Stimulated activated CD8-positive, alpha-beta memory T cell treated with anti-CD3 and anti-CD28 coated beads, Interleukin-4, amount 100 ng/mL, for 4 hours (primary cell): ENCODE measurements around the gene SMYD4.
A peak's percentile ranks its signal among the peaks of the same experiment; 100 is the strongest.
"Not testable (repeated sequence)": the region's sequence is repeated elsewhere in the genome, so short reads cannot be mapped to it uniquely, and the experiment has no call there.

Experiments used
- DNase-seq, 2 donors: peaks; one replicate each; pipeline ENCODE4 v3.0.0-alpha.2; 2020; ENCODE audit warnings: low read depth in 2 of 2, low spot score in 1 of 2

SMYD4 gene, protein sequence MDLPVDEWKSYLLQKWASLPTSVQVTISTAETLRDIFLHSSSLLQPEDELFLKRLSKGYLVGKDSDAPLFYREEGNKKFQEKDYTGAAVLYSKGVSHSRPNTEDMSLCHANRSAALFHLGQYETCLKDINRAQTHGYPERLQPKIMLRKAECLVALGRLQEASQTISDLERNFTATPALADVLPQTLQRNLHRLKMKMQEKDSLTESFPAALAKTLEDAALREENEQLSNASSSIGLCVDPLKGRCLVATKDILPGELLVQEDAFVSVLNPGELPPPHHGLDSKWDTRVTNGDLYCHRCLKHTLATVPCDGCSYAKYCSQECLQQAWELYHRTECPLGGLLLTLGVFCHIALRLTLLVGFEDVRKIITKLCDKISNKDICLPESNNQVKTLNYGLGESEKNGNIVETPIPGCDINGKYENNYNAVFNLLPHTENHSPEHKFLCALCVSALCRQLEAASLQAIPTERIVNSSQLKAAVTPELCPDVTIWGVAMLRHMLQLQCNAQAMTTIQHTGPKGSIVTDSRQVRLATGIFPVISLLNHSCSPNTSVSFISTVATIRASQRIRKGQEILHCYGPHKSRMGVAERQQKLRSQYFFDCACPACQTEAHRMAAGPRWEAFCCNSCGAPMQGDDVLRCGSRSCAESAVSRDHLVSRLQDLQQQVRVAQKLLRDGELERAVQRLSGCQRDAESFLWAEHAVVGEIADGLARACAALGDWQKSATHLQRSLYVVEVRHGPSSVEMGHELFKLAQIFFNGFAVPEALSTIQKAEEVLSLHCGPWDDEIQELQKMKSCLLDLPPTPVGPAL

DNA sequence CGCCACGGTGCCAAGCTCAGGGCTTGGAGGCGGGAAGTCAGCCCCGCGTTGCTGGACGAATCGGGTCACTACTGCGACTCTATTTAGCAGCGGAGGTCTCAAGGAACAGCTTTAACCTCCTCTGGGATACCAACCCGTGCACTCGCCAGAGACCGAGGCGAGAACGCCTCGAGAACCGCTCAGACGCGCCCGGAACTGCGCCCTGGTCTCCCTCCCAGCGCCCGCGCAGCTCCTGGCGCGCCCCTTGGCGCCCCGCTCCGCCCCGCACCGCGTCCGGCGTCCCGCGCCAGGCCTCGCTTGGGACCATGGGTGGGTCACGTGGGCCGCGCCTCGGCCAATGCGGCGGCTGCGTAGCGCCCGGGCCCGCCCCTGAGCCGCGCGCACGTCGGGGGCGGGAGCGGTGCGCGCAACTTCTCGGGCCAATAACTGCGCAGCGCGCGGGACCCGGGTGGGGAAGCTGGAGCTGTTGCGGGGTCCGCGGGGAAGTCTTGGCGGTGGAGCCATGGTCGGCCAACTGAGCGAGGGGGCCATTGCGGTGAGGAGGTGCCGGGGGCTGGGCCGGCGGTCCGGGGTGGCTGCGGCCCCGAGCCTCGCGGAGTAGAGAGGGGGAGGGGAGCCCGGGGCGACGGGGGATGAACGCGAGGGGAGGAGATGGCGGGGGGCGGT, at the start of gene SMYD4, which contains the start of gene RPA1:
SMYD4 (minus strand) TSS at position 311 of the 666 bp plus-strand sequence. CDS start 1,908 bp downstream, outside the sequence.
RPA1 (plus strand) TSS at position 414 of the 666 bp plus-strand sequence; CDS start at position 503, 89 bp downstream.
- peak; percentile 56 to 70 for DNase-seq

DNA sequence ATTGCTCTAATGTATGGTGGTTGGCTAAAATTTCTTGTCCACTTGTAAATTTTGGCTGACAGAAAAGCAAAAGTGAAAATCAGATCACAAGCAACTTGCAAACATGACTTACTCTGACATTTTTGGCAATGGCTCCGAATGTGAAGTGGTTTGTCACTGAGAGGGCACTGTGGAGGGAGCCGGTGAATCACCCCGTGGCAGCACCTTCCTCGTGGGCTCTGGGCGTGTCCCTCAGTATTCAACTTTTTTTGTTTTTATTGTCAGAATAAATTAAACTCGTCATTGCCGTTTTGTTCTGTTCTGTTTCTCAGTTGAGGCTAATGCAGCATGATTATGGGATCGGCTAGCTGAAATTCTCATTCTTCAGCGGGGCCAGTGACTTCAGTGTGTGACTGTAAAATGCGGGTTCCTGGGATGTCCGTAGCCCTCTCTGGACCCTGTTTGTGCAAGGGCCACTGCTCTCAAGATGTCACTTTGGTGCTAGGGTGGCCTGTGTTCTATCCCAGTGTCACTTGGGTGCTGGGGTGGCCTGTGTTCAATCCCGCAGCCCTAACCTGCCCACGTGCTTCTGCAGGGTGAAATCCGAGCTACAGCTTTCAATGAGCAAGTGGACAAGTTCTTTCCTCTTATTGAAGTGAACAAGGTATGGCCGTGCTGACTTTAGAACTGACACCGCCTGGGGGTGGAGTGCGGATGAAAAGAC, 48.9 kb upstream of the SMYD4 start:
- DNase-seq, result no peak

DNA sequence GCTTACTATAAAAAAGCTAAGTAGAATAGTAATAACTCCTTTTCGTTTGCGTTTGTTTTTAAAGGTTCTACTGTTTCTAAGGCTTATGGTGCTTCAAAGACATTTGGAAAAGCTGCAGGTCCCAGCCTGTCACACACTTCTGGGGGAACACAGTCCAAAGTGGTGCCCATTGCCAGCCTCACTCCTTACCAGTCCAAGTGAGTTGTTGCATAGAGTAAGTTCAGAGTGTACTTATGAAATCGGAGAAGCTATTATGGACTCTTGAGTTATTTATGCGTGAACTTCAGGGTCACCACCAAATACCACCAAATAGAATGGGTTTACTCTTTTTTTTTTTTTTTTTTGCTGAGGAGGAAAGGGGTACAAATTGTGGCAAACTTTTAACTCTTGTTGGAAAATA, 45.9 kb upstream of the SMYD4 start:
- DNase-seq, result no peak

DNA sequence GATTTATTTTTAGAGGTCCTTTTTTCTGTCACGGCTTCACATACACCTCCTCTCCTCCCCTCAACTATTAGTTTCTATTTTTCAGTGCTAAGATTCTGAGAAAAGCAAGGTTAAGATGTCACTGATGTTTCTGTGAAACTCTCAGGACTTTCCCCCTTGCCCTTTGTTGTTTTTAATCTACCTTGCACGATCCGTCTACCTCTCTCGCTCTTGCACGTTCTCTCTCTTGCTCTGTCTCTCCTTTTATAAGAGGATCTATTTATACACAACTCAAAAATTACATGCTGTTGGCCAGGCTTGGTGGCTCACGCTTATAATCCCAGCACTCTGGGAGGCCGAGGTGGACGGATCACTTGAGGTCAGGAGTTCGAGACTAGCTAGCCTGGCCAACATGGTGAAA, 43.7 kb upstream of the SMYD4 start:
- DNase-seq, result no peak

DNA sequence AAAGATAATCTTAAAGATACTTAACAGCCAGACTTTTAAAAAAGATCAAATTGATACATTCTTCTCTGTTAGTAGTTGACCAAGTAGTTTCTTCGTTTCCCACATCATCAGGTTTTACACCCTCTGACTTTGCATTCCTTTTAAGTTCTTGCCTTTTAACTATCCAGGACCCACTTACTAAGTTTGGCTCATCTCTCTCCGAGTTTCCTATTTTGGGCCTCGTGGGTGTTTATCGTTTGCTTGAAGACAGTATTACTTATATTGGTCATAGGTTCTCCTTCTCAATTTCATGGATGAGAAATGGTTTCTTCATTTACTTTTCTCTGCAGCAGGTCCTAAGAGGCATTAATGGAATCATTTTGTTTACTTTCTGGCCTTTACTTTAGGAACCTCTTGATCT, 43.3 kb upstream of the SMYD4 start:
- no peak for DNase-seq

DNA sequence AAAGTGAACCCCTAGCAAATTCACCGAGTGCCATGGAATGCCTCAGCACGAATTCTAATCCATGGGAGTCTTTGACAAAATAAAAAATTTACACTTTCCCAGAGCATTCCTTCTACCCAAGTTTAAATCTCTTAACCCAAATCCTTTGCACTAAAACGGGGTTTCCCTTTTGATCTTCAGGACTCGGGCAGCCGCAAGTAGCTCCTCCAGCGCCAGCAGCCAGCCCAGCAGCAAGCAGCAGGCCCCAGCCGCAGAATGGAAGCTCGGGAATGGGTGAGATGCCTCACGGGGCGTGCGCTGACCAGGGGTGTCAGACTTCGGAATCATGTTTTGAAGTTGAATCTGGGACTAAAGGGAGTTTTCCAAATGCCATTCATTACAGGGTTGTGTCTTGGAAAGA, 42.6 kb upstream of the SMYD4 start:
- DNase-seq, result no peak

DNA sequence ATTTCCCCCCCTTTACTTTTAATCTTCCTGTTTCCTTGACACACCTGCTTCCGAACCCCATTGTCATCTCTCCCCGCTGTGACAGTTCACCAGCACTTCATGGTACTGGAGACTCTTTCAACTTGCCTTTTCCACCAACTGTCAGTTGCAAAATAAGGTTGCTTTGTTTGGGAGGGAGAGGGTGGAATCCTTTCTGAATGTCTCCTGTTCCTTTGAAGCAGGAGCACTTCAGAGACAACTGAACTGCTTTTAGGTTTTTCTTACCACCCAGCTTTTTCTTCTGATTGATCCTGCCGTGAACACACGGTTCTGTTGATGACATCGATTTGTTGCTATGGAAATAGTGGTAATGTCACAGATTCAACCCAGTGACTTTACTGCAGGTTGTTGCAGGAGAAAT, 42.1 kb upstream of the SMYD4 start:
- no peak for DNase-seq

DNA sequence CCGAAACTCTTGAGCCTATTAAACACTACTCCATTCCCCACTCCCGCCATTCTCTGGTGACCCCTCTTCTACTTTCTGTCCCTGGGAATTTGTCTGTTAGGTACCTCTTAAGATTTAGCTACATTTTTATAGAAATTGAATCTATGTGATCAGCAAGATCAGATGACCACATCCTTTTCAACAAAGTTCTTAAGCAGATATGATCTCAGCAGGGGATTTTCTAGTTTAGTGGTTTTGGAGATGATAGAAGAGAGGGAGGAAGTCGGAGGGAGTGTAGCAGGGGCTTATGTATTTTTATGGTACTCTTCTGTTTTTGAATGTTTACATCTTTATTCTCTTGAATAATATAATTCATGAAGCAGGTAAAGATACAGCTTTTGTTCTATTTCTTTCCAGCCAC, 40.9 kb upstream of the SMYD4 start:
- no peak for DNase-seq

DNA sequence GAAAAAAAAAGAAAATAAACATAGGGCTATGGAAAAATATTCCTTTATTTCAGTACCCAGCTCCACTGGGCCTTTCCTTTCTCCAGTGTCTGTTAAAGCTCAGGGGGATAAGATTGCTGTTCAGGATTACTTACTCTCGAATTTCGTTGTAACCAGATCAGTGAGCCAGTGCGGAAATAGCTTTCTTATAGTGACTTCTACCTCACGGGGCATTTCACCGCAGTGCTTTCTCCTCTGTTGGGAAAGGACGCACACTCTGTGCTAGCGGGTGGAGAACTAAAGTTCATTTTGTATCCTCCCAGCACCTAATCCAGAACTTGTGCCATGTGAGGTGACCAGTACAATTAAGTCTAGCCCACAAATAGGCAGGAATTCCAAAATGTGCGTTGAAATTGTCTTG, 38.4 kb upstream of the SMYD4 start:
- DNase-seq, result no peak

DNA sequence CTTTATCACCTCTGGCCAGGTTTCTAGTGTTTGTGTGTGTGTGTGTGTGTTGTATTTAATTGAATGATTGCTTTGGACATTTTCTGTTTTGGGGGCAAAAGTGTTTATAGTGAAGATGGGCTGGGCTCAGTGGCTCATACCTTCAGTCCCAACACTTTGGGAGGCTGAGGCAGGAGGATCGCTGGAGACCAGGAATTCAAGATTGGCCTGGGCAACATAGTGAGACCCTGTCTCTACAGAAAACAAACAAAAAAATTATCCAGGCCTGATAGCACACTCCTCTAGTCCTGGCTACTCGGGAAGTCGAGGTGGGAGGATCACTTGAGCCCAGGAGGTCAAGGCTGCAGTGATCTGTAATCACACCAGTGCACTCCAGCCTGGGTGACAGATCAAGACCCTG, 37.6 kb upstream of the SMYD4 start:
- no peak for DNase-seq

DNA sequence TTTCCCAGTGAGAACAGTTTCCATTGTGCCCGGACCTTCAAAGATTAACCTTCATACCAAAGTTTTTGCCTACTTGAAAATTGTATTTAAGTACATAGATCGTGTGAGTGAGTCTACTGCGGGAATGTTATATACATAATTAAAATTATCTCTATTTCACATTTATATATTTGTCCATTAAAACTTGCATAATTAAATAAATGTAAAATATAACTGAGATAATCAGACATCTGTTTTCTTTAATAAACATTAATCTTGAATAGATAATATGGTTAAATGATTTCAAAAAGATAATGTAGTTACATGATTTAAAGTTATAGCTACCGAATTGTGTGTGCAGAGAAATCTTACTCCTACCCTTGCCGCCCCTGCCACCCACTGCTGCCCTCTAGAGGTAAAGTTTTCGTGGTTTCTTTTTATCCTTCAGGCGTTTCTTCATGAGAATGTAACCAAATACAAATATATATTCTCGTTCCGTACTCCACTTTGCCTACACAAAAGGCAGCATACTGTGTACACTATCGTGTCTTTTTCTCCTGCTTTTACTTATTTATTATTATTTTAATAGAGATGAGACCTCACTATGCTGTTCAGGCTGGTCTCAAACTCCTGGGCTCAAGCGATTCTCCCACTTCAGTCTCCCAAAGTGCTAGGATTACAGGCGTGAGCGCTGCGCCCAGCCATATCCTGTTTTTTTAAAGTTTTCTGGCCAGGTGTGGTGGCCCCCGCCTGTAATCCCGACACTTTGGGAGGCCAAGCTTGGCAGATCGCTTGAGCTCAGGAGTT, 35.7 kb upstream of the SMYD4 start:
- peak; percentile 13 to 20 for DNase-seq

DNA sequence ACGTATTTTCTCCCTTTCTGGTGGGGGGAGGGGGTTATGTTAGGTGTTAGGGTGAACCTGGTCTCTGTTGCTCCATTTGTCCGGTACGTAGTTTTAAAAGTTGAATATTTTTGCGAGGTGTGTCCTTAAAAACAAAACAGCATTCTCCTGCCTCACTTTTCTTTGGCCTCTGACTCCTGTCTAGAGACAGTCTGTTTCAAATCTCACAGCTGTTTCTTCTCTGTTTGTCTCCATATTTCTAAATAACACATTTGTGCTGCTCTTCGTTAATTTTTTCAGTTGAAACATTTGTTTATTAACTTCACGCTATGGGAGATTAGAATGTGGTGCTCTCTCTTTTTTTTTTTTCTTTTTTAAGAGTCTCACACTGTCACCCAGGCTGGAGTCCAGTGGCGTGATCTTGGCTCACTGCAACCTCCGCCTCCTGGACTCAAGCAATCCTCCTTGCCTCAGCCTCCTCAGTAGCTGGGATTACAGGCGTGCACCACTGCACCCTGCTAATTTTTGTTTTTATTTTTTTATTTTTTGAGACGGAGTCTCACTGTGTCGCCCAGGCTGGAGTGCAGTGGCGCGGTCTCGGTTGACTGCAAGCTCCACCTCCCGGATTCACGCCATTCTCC, 31.8 kb upstream of the SMYD4 start:
- DNase-seq, result no peak

DNA sequence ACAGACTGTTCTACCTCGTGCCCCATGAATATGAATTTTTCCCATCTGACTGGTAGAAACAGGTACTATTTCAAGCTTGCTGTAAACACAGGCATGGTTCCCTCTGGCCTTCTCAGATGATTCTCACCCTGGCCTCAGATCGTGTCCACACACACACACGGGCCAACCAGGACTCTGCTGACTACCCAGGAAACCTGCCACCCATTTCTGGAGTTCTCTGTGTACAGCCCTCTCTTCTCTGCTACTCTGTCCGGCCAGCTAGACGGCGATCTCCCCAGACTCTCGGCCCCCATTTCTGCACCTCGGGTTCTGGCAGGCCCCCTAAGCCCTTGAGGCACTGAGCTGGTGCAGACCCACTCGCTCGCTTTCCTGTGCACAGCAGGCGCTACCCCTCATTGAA, 31.3 kb upstream of the SMYD4 start:
- DNase-seq, result no peak

DNA sequence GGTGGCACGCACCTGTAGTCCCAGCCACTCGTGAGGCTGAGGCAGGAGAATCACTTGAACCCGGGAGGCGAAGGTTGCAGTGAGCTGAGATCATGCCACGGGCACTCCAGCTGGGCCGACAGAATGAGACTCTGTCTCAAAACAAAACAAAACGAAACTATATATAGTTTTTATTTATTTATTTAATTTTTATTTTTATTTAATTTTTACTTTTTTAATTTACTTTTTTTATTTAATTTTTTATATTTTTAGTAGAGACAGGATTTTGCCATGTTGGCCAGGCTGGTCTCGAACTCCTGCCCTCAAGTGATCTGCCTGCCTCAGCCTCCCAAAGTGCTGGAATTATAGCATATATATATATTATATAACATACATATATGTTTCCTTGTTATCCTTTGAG, 26.8 kb upstream of the SMYD4 start:
- not testable (repeated sequence) for DNase-seq

DNA sequence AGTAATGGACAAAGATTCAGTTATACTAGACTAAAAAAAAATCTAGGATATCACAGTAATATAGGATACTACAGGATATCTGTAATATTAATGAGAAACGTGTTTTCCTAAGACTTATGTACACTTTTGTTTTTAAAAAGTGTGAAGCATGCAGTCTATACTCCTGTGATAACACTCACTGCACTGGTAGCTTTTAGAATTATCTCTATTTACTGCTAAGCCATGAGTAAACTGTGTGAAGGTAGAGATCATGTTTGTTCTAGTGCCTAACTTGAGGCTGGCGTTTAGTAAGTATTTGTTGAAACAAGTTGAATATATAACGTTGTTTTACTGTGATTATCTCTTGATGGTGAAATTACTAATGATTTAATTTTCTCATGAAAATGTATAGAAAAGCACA, 24.0 kb upstream of the SMYD4 start:
- DNase-seq, result no peak

DNA sequence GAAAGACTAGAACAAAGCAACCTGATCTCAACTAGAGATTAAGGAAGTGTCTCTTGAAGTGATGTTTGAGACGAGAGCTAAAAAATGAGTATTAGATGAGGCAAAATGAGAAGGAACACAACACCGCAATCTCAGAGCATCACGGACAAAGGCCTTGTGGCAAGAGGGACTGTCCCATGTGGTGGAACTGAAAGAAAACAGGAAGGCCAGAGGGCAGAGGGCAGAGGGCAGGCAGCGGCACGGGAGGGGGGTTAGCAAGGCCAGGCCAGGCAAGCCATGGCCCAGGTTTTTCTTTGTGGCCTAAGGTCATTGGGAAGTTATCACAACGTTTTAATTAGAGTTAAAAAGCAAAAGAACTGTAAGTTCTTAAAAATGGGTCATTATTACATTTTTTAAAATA, 22.6 kb upstream of the SMYD4 start:
- DNase-seq, result no peak

DNA sequence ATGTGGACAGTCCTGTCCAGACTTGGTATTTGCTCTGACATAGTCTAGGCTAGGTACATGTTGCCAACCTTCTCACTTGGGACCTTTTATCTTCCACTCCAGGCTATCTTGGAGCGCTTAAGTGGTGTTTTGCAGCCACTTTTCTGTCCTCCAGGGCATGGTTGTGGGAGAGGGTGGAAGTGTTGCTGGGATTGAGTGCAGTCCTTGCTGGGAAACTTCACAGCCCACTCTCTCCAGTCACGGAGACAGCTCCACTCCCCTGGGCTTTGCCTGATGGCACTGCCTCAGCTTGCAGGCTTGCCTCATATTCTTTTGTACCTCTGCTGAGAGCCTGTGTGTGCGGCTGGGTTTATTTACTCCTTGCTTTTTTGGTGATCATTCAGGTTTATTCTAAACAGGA, 17.5 kb upstream of the SMYD4 start:
- no peak for DNase-seq

DNA sequence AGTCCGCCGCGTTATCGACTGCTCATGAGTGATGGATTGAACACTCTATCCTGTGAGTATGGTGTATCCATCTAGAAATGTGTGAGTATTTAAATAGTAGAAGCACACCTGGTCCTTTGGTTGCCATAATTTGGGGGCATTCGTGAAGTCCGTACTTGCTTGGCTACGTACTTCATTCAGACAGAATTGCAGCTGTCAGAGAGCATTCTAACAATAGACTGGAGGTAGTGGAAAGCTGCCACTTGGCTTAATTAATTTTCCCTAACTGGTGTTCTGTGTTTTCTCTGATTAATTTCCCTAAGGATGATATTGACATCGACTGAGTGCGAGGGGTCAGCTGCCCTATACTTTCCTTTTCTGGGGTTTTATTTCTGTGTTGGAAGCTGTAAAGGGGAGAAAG, 14.2 kb upstream of the SMYD4 start:
- DNase-seq, result no peak

DNA sequence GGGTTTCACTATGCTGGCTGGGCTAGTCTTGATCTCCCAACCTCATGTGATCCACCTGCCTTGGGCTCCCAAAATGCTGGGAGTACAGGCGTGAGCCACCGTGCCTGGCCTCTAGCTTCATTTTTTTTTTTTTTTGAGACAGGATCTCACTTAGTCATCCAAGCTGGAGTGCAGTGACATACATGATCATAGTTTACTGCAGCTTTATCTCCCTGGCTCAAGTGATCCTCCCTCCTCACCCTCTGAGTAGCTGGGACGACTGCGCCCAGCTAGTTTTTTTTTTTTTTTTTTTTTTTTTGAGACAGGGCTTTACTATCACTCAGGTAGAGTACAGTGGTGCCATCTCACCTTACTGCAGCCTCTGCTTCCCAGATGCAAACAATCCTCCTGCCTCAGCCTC, 9.8 kb upstream of the SMYD4 start:
- no peak for DNase-seq
